Body of pancreas (tissue), 4 donors: ENCODE results near the gene NEB. TPM values are rescaled to one million over a fixed set of nuclear protein-coding genes. Genes with fewer than 3 reads are reported as not detected.

ENCODE experiments used
- ATAC-seq: fragments of 150-250 bp; one replicate; pipeline ENCODE4 v1.9.1; 2016
- DNase-seq, 4 donors: peaks; one replicate each; pipeline ENCODE4 v3.0.0-alpha.2; 2019
- H3K27ac ChIP-seq, 4 donors: fragments of 200-600 bp; sonication (generic); 1 replicate in 3 of 4; 2 replicates in 1 of 4; pipeline versions ENCODE4 v1.5.1 to v1.6.1; 2016 to 2019; ENCODE audit warnings: mild to moderate bottlenecking in 1 of 4, mixed read lengths in 1 of 4, moderate library complexity in 1 of 4
- H3K27me3 ChIP-seq, 2 donors: fragments of 200-600 bp; sonication (generic); one replicate each; pipeline ENCODE4 v1.6.0; 2016; ENCODE audit warnings: mild to moderate bottlenecking in 1 of 2
- H3K36me3 ChIP-seq, 2 donors: fragments of 200-600 bp; sonication (generic); replicated peaks in 1 of 2; 2 replicates each; pipeline ENCODE4 v1.5.1; 2016; ENCODE audit warnings: low read depth in 2 of 2; ENCODE audit not compliant: insufficient read depth in 1 of 2
- H3K4me1 ChIP-seq: fragments of 200-600 bp; sonication (generic); one replicate; pipeline ENCODE4 v1.6.0; 2016
- H3K4me3 ChIP-seq, 2 donors: fragments of 200-600 bp; sonication (generic); 1 replicate in 1 of 2; 2 replicates in 1 of 2; pipeline ENCODE4 v1.5.1; 2016 to 2019
- H3K9me3 ChIP-seq, 3 donors: fragments of 200-600 bp; sonication (generic); 1 replicate in 2 of 3; 2 replicates in 1 of 3; pipeline ENCODE4 v1.5.1; 2016
- POLR2A ChIP-seq, 3 donors: fragments of 450-650 bp; IDR thresholded peaks; one replicate each; pipeline ENCODE4 v1.6.1; 2016; ENCODE audit warnings: antibody characterized with exemption in 3 of 3, mild to moderate bottlenecking in 2 of 3
- WGBS, 2 donors: methylation state at CpG; one replicate each; pipeline ENCODE4 v1.1.5; 2017; 5-methylcytosine and 5-hydroxymethylcytosine counted together
- intact Hi-C: fragments of 100-400 bp; cut with DNase I; formaldehyde crosslinking; loops from one replicate; pipeline ENCODE4 v1.15.1; 2023
- total RNA-seq, 2 donors: library from RNA; depleted of rRNA; stranded (reverse); fragments of >200 nt; gene quantifications; one replicate each; pipeline ENCODE4 v1.1.0, GENCODE V29; 2016
- TF ChIP-seq, protein P1 (sequence below), 7 experiments: fragments of 450-650 bp in 4 of 7; fragments of 200-600 bp in 3 of 7; sonication (generic) in 3 of 7; IDR thresholded peaks; one replicate each; pipeline ENCODE4 v1.5.1; 2016 to 2019; ENCODE audit warnings: antibody characterized with exemption in 7 of 7

Gene NEB
- total RNA-seq, 2 donors from 2014 or later, result 2.3 to 3.9 TPM

- ATAC-seq (no peak), DNase-seq (no peak)
- TF ChIP-seq POLR2A (IDR thresholded peaks at IDR 0.05), result no peak
- TF ChIP-seq, protein P1, sequence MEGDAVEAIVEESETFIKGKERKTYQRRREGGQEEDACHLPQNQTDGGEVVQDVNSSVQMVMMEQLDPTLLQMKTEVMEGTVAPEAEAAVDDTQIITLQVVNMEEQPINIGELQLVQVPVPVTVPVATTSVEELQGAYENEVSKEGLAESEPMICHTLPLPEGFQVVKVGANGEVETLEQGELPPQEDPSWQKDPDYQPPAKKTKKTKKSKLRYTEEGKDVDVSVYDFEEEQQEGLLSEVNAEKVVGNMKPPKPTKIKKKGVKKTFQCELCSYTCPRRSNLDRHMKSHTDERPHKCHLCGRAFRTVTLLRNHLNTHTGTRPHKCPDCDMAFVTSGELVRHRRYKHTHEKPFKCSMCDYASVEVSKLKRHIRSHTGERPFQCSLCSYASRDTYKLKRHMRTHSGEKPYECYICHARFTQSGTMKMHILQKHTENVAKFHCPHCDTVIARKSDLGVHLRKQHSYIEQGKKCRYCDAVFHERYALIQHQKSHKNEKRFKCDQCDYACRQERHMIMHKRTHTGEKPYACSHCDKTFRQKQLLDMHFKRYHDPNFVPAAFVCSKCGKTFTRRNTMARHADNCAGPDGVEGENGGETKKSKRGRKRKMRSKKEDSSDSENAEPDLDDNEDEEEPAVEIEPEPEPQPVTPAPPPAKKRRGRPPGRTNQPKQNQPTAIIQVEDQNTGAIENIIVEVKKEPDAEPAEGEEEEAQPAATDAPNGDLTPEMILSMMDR (IDR thresholded peaks at IDR 0.05), result no peak
- intact Hi-C loops, result no loop called here
- H3K9me3 ChIP-seq, result no peaks in the 10 kb centered on the region
- no peaks in the 10 kb centered on the region for H3K27me3 ChIP-seq
- H3K4me3 ChIP-seq, result no peak overlapping the region
- H3K36me3 ChIP-seq, result no peaks in the 10 kb centered on the region
- peaks cover 10% of the 10 kb centered on the region for H3K4me1 ChIP-seq
- H3K27ac ChIP-seq, result no peak overlapping the region
These were observed 27.4 kb upstream of the NEB start for GRCh38 chr2:151761687-151762086.

- no peak overlapping the region for H3K27ac ChIP-seq
- DNase-seq (no peak), ATAC-seq (no peak)
- no peak overlapping the region for H3K4me3 ChIP-seq
- intact Hi-C loops, result no loop called here
- WGBS, 2 donors, result 82 to 85% methylated on average over 3 of the region's 3 CpGs
- H3K27me3 ChIP-seq, result no peaks in the 10 kb centered on the region
- peaks cover 10% of the 10 kb centered on the region for H3K4me1 ChIP-seq
- TF ChIP-seq, protein P1 (IDR thresholded peaks at IDR 0.05), result no peak
- TF ChIP-seq POLR2A (IDR thresholded peaks at IDR 0.05), result no peak
- no peaks in the 10 kb centered on the region for H3K9me3 ChIP-seq
- no peaks in the 10 kb centered on the region for H3K36me3 ChIP-seq
These were observed 26.9 kb upstream of the NEB start for GRCh38 chr2:151761193-151761592.

DNA sequence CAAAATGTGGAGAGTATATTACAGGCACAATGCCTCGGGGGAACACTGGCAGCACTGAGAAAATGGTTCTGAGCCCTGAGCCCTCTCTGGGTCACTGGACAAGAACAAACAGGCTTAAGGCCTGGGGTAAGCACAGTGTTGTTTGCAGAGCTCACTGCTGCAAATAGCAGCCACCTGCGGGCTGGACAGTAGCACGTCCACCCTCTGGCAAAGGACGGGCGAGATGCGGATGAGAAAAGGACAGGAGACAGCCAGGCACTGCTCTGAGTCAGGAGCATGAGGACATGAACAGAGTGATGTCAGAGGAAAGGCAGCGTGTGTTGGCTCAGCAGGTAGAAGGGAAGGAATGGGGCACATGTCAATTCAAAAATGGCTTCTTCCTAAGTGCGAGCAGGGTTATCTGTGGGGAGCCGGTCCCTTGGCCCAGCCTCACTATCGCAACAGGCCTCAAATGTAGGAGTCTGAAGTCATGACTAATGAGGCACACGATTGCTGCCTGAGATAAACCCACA is 25.9 kb upstream of the NEB start:
- Histone ChIP-seq H3K36me3 (no peaks in the 10 kb centered on the region), H3K27me3 (no peaks in the 10 kb centered on the region), H3K9me3 (no peaks in the 10 kb centered on the region), H3K4me3 (no peak overlapping the region), H3K27ac (no peak overlapping the region), H3K4me1 (peaks cover 10% of the 10 kb centered on the region)
- intact Hi-C loops, result no loop called here
- ATAC-seq (no peak), DNase-seq (no peak)
- WGBS, 2 donors, result 88 to 89% methylated on average over 11 of the region's 11 CpGs
- TF ChIP-seq, protein P1 (IDR thresholded peaks at IDR 0.05), result no peak
- TF ChIP-seq POLR2A (IDR thresholded peaks at IDR 0.05), result no peak

DNA sequence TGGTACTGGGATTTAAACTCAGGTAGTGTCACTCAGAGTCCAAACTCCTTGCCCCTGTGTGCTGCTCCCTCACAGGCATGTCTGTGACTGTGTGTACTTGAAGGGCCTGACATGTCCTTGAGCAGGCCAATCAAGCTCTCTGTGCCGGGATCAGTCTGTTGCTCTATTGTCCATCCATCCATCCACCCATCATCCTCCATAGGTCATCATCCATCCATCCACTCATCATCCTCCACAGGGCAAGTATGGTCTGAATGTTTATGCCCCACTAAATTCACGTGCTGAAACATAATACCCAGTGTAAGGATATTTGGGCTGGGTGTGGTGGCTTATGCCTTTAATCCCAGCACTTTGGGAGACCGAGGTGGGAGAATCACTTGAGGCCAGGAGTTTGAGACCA is 24.5 kb upstream of the NEB start:
- intact Hi-C loops, result no loop called here
- Histone ChIP-seq H3K4me3 (no peak overlapping the region), H3K27ac (no peak overlapping the region), H3K27me3 (no peaks in the 10 kb centered on the region), H3K4me1 (peaks cover 10% of the 10 kb centered on the region), H3K36me3 (no peaks in the 10 kb centered on the region), H3K9me3 (no peaks in the 10 kb centered on the region)
- no peak for DNase-seq
- no peak for ATAC-seq
- WGBS, 2 donors, result 69 to 88% methylated on average over 3 of the region's 3 CpGs
- TF ChIP-seq, protein P1 (IDR thresholded peaks at IDR 0.05), result no peak
- TF ChIP-seq POLR2A (IDR thresholded peaks at IDR 0.05), result no peak

GRCh38 chr2:151757861-151758260 is 23.6 kb upstream of the NEB start:
- no peak for ATAC-seq

More at GRCh38 chr2:151757861-151758260, 23.6 kb upstream of the NEB start:
- no peak for TF ChIP-seq POLR2A (IDR thresholded peaks at IDR 0.05)
- TF ChIP-seq, protein P1 (IDR thresholded peaks at IDR 0.05), result no peak
- Histone ChIP-seq H3K27me3 (no peaks in the 10 kb centered on the region), H3K4me1 (peaks cover 10% of the 10 kb centered on the region), H3K4me3 (no peak overlapping the region), H3K36me3 (no peaks in the 10 kb centered on the region), H3K27ac (no peak overlapping the region), H3K9me3 (no peaks in the 10 kb centered on the region)
- 8 to 9% methylated on average over 1 of the region's 1 CpG for WGBS, 2 donors
- intact Hi-C loops, result no loop called here
- DNase-seq, result peak in 3 of 4 donors; percentile 25 to 46 (median 29)
